ENCODE data around the gene MED27.

MED27 gene

DNA sequence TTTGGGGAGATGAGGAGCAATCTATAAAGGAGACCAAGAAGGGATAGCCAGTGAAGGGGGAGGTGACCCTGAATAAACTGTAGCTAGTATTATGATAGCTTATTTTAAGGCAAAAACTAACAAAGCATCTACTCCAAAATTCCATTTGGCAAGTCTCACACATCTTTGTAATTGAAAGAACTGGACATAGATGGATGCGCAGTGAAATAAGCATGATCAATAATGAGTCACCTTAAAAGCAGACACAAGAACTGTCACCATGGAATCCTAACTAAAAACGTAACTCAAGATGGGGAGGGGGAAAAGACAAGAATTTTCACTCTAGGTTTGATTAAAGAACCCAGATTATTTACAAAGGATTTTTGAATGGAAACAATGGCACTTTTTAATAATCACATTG, 164.5 kb downstream of the MED27 start:
- no peak for DNase-seq

- DNase-seq, result no peak
These were observed 167.0 kb downstream of the MED27 start for GRCh38 chr9:131912671-131913070.

DNA sequence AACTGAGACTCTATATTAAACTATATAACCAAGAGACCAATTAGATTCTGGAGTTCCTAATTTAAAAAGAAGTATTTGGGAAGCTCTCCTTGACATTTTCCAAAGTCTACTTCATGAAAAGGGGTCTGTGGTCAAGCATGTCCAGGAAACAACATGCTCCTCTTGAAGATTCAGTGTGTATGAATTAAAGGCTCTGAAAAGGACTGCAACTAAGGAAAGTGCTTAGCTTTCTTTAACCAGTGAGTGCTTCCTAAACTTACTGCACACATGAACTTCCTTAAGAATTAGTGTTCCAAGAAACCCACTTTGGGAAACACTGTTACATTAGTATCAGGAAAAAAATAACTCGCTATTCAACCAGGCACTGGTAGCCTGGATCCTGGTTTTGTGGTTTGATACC, 167.6 kb downstream of the MED27 start:
- DNase-seq, result no peak

GRCh38 chr9:131910572-131910971, 169.1 kb downstream of the MED27 start:
- DNase-seq, result no peak

GRCh38 chr9:131905144-131905543, 174.5 kb downstream of the MED27 start:
- DNase-seq, result no peak

- DNase-seq, result no peak
These were observed 180.1 kb downstream of the MED27 start for GRCh38 chr9:131899296-131900228.

GRCh38 chr9:131892902-131893500, 186.7 kb downstream of the MED27 start:
- no peak for DNase-seq

DNA sequence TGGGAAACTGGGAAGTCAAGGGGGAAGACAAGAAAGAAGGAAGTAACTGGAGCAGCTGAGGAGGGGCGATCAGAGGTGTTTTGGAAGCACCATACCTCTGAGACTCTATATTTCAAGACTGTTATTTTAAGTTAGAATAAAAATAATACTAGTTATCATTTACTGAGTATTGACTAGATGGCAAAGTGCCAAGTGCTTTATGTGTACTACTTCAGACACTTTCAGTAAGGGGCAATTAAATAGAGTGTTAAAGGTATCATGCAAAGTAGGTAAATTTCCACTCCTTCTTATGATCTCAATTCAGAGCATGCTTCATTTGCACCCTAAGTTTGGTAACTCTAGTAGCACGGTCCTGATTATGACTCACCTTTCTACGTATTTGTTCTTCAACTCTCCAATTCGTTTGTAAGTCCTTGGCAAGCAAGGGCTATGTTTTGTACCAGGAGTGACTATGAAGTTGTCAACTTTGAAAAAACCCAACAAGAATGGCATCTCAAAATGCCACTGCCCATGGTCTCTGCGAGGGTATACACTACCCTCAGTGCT, 187.4 kb downstream of the MED27 start:
- DNase-seq, result no peak

DNA sequence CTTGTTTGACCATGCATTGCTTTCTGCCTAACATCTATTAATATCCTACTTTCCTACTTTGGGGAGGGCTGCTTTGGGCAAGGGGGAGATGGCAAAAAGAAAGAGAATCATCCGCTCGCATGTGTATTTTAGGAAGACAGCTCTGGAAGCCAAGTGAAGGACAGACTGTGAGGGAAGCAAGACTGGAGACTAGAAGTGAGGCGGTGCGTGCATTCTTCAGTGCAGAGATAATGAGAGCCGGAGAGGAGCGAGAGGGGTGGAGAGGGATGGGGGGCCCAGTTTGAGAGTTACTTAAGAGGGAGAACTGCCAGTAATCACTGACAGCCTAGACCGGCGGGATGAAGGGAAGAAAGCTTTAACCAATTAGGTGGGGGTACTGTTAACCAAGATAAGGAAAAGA, 188.1 kb downstream of the MED27 start:
- no peak for DNase-seq

- no peak for DNase-seq
These were observed 190.0 kb downstream of the MED27 start for GRCh38 chr9:131889437-131890251.

DNA sequence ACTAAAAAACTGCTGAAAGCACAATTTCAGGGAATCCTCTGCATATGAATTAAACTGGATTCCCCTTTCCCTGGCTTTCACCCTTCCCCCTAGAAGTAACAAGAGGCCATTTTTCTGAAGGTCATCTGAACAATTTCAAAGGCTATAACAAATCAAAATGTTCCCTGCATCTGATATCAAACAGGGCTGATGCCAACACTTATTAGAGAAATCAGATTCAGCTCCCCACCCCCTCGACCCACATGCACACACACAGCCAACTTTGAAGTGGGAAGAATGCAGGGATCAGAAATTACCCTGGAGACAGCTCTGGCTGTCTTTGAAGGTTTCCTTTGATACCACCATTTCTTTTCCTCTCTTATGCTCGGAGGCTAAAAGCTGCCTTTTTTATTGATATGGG, 190.7 kb downstream of the MED27 start:
- DNase-seq, result no peak

DNA sequence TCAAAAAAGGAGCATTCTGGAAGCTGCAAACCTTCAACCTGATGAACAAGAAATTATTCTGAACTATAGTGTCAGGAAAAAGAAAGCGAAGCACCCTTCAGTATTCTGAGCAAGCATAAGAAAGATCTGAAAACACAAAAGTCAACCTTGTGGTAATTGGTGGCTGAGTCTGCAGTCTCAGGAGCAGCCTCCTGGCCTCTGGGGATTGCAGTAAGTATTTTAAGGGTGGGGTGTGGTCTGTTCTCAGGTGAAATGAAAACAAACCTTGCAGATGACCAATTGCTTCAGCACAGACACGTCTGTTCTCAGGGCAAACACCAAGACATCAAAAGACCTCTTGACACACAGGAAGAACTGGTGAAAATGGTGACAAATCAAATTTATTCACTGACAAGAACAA, 192.0 kb downstream of the MED27 start:
- no peak for DNase-seq

- DNase-seq, result no peak
These were observed 192.8 kb downstream of the MED27 start for GRCh38 chr9:131886826-131887225.

DNA sequence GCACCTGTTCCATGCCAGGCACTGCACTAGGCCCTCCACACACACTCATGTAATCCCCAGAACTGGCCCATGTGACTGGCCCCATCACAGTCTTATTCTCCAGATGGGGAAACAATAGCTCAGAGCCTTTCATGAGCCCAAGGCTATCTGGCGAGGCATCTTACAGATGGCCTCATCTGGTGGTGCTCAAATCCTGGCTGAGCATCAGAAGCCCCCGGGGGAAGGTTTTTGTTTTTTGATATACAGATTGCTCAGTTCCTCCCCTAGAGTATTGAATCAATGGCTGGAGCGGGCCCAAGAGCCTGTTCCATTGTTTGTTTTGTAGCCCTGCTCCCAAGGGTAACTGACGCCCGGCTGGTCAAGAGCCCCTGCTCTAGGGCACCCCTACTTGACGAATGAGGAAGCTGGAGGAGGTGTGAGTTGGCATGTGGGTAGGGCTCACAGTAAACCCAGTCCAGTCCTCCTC, 194.5 kb downstream of the MED27 start:
- DNase-seq, result no peak

GRCh38 chr9:131884222-131884621, 195.4 kb downstream of the MED27 start:
- DNase-seq, result no peak

DNA sequence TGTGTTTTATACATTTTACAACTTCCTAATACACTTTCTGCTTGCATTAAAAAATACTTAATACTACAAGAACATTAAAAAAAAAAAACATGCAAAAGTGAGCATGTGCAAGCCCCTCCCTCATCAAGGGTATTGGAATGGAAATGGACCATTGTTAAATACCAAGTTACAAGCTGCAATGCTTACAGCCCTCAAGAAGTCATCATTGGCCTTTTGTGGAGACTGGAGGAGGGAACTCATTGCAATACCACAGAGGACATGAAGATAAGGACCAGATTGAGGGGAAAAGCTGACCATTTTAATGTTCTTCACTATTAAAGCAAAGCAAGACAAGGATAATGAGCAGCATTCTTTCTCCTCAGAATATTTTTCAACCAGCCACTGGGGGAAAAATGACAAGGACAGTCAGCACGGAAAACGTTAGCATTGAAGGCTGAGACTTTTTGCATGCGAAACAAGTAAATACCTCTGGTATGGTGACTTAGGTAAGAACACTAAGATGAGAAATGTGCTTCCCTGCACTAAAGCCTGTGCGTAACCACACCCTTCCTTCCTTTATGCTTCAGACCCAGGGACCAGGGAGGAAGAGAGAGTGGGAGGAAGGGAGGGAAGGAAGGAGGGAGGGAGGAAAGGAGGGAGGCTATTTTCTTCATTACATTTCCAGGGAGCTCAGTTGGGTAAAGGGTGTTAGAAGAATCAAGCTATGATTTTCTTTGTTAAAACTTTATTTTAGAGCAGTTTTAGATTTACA, 198.7 kb downstream of the MED27 start:
- no peak for DNase-seq

GRCh38 chr9:131879911-131880290, 199.8 kb downstream of the MED27 start:
- no peak for DNase-seq

DNA sequence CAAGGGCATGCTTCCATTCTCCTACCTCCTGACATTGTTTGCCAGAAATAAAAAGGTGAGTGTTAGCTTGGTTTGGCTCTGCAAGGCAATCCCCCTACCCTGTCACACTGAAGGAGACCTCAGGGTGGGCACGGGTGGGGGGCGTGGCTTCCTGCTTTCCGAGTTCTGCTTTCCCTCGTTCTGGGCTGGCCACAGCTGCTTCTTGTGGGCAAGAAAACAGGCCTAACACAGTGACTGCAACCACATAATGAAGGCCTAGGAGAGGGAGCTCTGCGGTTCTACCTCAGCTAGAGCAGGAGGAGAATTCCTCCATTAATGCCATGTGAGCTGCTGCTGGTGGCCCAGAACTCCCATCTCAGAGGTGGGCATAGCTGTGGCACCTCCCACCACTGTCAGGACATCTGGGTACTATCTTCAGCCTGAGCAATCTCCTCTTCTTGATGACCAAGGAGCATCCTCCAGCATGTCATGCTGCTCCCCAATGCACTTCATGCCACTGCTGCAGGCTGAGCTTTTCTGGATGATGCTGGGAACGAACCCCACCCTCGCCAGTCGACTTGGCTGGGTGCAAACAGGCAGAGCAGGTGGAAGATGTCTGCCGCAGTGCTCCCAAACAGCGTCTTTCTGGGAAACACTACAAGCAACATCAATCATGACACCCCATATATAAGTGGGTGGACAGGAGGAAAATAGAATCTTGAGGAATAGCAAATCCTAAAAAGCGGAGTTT, 200.3 kb downstream of the MED27 start:
- no peak for DNase-seq

DNA sequence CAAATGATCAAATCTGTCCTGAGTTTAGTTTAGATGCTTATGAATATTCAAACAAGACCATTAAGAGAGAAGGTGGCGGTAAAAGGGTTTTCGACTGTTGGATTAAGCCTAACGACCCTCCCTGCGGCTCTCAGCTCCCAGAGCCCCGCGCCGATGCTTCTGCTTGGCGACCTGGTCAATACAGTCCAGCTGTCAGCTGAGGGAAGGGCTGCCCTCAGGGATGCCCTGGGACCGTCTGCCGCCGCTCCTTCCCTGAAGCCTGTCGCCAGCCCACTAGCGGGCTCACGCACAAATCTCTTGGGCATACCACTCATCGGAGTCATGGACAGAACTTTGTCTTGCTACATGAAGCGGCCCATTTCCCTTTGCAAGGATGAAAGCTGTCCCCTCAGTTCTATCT, 203.2 kb downstream of the MED27 start:
- no peak for DNase-seq

DNA sequence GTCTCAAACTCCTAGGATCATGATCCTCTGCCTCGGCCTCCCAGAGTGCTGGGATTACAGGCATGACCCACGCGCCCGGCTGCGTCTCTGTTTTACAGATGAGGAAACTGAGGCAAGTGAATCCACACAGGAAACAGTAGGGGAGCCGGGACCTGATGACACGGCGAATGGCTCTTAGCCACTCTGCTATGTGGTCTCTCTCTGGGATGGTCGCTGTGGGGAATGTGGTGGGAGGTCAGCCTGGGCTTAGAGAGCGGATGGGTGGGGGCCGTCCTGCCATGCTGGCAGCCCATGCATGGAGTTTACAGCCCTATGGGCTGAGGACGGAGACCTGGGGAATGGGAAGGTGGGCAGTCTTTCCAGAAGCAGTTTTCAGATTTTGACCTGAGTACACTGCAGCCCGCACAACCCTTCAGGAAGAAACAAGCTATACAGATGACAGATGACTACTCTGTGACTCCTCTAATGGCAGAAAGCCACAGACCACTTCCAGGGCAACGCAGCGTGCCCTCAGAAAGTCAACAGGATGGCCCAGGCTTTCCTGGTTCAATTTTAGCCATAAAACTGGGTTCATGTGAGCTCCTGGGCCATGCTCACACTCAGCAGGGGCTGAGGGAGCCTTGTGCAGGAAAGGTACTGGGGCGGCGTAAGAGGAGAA, 203.7 kb downstream of the MED27 start:
- DNase-seq, result no peak
